IgD-negative memory B cell (primary cell): ENCODE data around the gene PTPRG. TPM values are rescaled to one million over a fixed set of nuclear protein-coding genes. Genes with fewer than 3 reads are reported as not detected.
"Not testable (repeated sequence)": the region's sequence is repeated elsewhere in the genome, so short reads cannot be mapped to it uniquely, and the experiment has no call there.

Experiments
- H3K27ac Mint-ChIP-seq, 3 donors: one replicate each; pipeline ENCODE4 v1.8.0; 2020 to 2022; ENCODE audit warnings: mild to moderate bottlenecking in 3 of 3, mixed read lengths in 3 of 3, moderate library complexity in 1 of 3
- H3K27me3 Mint-ChIP-seq: one replicate; pipeline ENCODE4 v1.8.0; 2021; ENCODE audit warnings: mixed read lengths
- H3K36me3 Mint-ChIP-seq: one replicate; pipeline ENCODE4 v1.8.0; 2020; ENCODE audit warnings: mild to moderate bottlenecking, mixed read lengths
- H3K4me1 Mint-ChIP-seq, 3 donors: one replicate each; pipeline ENCODE4 v1.8.0; 2020 to 2022; ENCODE audit warnings: mixed read lengths in 3 of 3, mild to moderate bottlenecking in 1 of 3
- H3K4me3 Mint-ChIP-seq, 4 donors: one replicate each; pipeline ENCODE4 v1.8.0; 2020 to 2022; ENCODE audit warnings: mild to moderate bottlenecking in 4 of 4, mixed read lengths in 4 of 4, moderate library complexity in 3 of 4
- H3K9me3 Mint-ChIP-seq, 3 donors: one replicate each; pipeline ENCODE4 v1.8.0; 2020 to 2021; ENCODE audit warnings: mixed read lengths in 3 of 3, mild to moderate bottlenecking in 1 of 3
- polyA plus RNA-seq: library from polyadenylated mRNA; unstranded; fragments of 300-500 nt; fragmentation: Illumina TruSeq; gene quantifications from one replicate; pipeline ENCODE4 v1.2.3, GENCODE V29; 2021

Gene PTPRG
- polyA plus RNA-seq, 1 donor from 2014 or later: 1.9 TPM

- Mint-ChIP-seq H3K27ac (no peak overlapping the region), H3K27me3 (peaks cover 2% of the 10 kb centered on the region), H3K9me3 (peaks cover 0 to 3% (median 1%) of the 10 kb centered on the region in 3 donors), H3K36me3 (no peaks in the 10 kb centered on the region), H3K4me1 (no peaks in the 10 kb centered on the region), H3K4me3 (no peak overlapping the region)
These were observed 15.7 kb upstream of the PTPRG start for GRCh38 chr3:61545716-61546115.

DNA sequence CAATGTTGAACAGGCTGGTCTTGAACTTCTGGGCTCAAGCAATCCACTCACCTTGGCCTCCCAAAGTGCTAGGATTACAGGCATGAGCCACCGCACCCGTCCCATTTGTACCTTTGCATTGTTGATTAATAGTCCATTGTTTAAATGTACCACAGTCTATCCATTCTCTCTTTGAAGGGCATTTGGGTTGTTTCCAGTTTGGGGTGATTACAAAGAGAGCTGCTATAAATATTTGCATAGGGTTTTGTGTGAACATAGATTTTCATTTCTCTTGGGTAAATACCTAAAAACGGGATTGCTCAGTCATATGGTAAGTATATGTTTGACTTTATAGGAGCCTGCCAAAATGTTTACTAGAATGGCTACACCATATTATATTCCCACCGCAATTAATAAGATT is 13.7 kb upstream of the PTPRG start:
- Mint-ChIP-seq H3K36me3 (no peaks in the 10 kb centered on the region), H3K27ac (no peak overlapping the region), H3K4me1 (no peaks in the 10 kb centered on the region), H3K9me3 (peaks cover 0 to 3% (median 1%) of the 10 kb centered on the region in 3 donors), H3K4me3 (no peak overlapping the region), H3K27me3 (no peaks in the 10 kb centered on the region)

- H3K27ac Mint-ChIP-seq, H3K4me1 Mint-ChIP-seq, H3K36me3 Mint-ChIP-seq, H3K9me3 Mint-ChIP-seq, H3K4me3 Mint-ChIP-seq, H3K27me3 Mint-ChIP-seq: not testable (repeated sequence)
These were observed 8.7 kb upstream of the PTPRG start for GRCh38 chr3:61552704-61553103.

- no peak overlapping the region for H3K27ac Mint-ChIP-seq
- peak overlapping the region in 2 of 4 donors; percentile 19 to 83 for H3K4me3 Mint-ChIP-seq
- no peaks in the 10 kb centered on the region for H3K9me3 Mint-ChIP-seq
These were observed 2.1 kb upstream of the PTPRG start for GRCh38 chr3:61559136-61559731.

GRCh38 chr3:61560517-61561373 is 626 bp upstream of the PTPRG start:
- Mint-ChIP-seq H3K27me3 (peaks cover 49% of the 10 kb centered on the region), H3K4me3 (peak overlapping the region; percentile 83 to 89 (median 86)), H3K36me3 (no peaks in the 10 kb centered on the region)

More at GRCh38 chr3:61559136-61559731, 2.1 kb upstream of the PTPRG start:
- Mint-ChIP-seq H3K4me1 (peaks cover 9 to 13% (median 11%) of the 10 kb centered on the region in 3 donors), H3K27me3 (peaks cover 47% of the 10 kb centered on the region), H3K36me3 (no peaks in the 10 kb centered on the region)

DNA sequence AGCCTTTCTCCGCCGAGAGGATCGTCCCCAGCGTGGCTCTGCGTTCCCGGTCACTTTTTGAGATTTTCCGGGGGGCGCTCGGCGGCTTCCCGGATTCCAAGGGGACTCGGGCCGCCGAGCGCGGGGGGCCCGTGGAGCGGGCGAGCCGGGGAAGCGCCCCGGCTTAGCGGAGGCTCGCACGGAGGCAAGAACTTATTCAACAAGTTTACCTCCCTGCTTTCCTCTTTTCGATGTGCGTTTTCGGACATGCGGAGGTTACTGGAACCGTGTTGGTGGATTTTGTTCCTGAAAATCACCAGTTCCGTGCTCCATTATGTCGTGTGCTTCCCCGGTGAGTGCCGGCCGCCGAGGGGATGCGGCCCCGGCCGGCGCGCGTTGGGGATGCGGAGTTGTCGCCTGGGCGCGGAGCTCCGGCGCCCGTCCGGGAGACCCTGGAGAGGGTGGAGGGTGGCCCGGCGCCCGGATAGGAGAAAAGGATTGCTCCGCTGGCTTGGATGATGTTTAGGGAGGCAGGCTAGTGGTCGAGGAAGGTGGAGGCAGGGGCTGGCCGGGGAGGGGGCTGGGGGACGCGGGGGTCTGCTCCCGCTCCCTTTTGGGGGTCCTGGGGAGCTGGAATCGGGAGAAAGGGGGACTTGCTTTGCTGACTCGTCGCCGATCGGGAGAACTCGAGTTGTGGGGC is 810 bp downstream of the PTPRG start:
- Mint-ChIP-seq H3K36me3 (no peaks in the 10 kb centered on the region), H3K4me3 (peak overlapping the region; percentile 70 to 88 (median 80)), H3K4me1 (peaks cover 9 to 15% (median 11%) of the 10 kb centered on the region in 3 donors), H3K9me3 (no peaks in the 10 kb centered on the region), H3K27ac (no peak overlapping the region), H3K27me3 (peaks cover 51% of the 10 kb centered on the region)

More at GRCh38 chr3:61560517-61561373, 626 bp upstream of the PTPRG start:
- H3K9me3 Mint-ChIP-seq: no peaks in the 10 kb centered on the region
- peaks cover 11 to 15% (median 15%) of the 10 kb centered on the region in 3 donors for H3K4me1 Mint-ChIP-seq
- H3K27ac Mint-ChIP-seq: peak overlapping the region in 2 of 3 donors; percentile 16 to 50

GRCh38 chr3:61562721-61563312 is 1.4 kb downstream of the PTPRG start:
- Mint-ChIP-seq H3K4me1 (peaks cover 9 to 15% (median 11%) of the 10 kb centered on the region in 3 donors), H3K27me3 (peaks cover 51% of the 10 kb centered on the region), H3K4me3 (peak overlapping the region; percentile 70 to 88 (median 80)), H3K27ac (no peak overlapping the region), H3K36me3 (no peaks in the 10 kb centered on the region), H3K9me3 (no peaks in the 10 kb centered on the region)

DNA sequence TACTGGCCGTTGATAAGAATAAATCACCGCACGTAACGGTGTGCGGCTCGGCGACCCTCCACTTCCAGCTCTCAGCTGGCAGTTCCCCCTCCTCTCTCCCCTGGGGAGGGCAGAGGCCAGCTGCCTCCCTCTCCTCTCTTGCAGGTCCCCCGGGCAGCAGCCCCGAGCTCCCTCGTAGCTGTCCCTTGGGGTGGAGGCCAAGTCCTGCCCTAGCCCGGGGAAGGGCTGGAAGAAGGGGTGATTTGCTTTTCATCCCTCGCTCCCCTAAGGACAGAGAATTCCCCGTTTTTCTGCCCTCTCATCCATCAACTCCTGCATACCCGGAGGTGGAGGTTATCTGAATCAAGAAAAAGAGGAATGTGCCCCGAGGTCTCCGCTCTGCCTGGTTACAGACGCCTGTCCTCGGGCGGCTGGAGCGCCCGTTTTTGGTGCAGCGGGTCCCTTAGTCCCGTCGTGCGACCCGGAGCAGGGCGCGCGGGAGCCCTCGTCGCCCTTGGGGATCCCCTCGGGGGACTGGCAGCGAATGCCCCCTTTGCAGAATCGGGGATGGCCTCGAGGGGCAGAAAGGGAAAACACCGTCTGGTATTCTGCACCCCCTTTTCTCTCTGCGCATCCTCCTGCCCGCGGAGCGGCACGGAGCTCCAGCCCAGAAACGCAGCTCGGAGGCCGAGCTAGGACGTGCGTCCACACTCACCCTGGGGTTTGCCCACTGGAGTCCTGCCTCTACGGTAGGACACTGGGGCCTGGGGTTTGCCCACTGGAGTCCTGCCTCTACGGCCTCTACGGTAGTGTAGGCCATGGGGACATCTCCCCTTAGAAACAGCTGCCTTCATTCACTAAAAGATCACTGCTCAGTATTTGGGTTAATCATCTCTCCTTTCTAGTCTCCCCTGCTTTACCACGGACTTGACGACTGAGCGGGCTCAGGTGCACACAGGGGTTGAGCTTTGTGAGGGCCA is 2.2 kb downstream of the PTPRG start:
- Mint-ChIP-seq H3K4me1 (peaks cover 9 to 15% (median 11%) of the 10 kb centered on the region in 3 donors), H3K36me3 (no peaks in the 10 kb centered on the region), H3K4me3 (peak overlapping the region; percentile 32 to 84 (median 74)), H3K9me3 (no peaks in the 10 kb centered on the region), H3K27me3 (peaks cover 48% of the 10 kb centered on the region), H3K27ac (peak overlapping the region in 1 of 3 donors; percentile 55)

DNA sequence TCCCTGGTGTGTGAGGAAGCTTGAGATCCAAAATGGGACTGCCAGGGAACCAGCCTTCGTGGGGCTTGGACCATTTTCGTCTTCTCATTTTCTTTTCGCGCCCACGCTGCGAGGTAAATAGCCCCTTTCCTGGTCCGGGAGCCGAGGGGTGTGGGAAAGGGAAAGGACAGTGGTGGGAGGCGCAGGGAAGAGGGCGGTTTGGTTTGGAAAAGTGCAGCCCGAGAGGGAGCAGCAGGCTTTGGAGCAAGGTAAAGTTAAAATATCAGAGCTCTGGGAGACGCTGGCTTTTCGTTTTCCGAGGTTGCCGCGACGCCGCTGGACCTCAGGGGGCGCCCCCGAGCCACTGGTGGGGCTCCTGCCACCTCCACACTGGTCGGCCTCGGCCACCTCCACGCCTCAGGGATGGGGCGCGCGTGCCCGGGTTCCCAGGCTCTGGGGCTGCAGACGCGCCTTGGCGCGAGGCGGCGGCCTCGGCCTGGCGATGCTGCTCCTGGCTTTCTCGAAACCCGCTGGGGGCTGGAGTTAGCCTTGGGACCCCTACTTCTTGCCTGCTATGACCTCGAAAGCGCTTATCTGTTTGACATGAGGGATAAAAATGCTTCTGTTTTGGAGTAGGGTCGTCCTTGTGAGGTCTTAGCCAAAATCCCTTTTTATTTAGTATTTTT is 3.2 kb downstream of the PTPRG start:
- Mint-ChIP-seq H3K27ac (peak overlapping the region in 1 of 3 donors; percentile 55), H3K36me3 (no peaks in the 10 kb centered on the region), H3K27me3 (peaks cover 40% of the 10 kb centered on the region), H3K4me1 (peaks cover 9 to 15% (median 11%) of the 10 kb centered on the region in 3 donors), H3K9me3 (no peaks in the 10 kb centered on the region), H3K4me3 (peak overlapping the region; percentile 46 to 84 (median 78))

GRCh38 chr3:61565569-61565968 is 4.2 kb downstream of the PTPRG start:
- Mint-ChIP-seq H3K4me1 (peaks cover 5 to 12% (median 11%) of the 10 kb centered on the region in 3 donors), H3K36me3 (no peaks in the 10 kb centered on the region), H3K27me3 (peaks cover 29% of the 10 kb centered on the region), H3K27ac (no peak overlapping the region), H3K4me3 (peak overlapping the region in 1 of 4 donors; percentile 27), H3K9me3 (no peaks in the 10 kb centered on the region)

GRCh38 chr3:61568127-61568526 is 6.8 kb downstream of the PTPRG start:
- Mint-ChIP-seq H3K27me3 (peaks cover 17% of the 10 kb centered on the region), H3K9me3 (no peaks in the 10 kb centered on the region), H3K27ac (no peak overlapping the region), H3K4me1 (peaks cover 4 to 11% (median 8%) of the 10 kb centered on the region in 3 donors), H3K4me3 (no peak overlapping the region), H3K36me3 (no peaks in the 10 kb centered on the region)

GRCh38 chr3:61569856-61570580 is 8.6 kb downstream of the PTPRG start:
- Mint-ChIP-seq H3K36me3 (no peaks in the 10 kb centered on the region), H3K4me1 (peaks cover 0 to 5% (median 1%) of the 10 kb centered on the region in 3 donors), H3K27me3 (peaks cover 5% of the 10 kb centered on the region), H3K4me3 (no peak overlapping the region), H3K9me3 (peaks cover 0 to 3% (median 0%) of the 10 kb centered on the region in 3 donors), H3K27ac (no peak overlapping the region)

DNA sequence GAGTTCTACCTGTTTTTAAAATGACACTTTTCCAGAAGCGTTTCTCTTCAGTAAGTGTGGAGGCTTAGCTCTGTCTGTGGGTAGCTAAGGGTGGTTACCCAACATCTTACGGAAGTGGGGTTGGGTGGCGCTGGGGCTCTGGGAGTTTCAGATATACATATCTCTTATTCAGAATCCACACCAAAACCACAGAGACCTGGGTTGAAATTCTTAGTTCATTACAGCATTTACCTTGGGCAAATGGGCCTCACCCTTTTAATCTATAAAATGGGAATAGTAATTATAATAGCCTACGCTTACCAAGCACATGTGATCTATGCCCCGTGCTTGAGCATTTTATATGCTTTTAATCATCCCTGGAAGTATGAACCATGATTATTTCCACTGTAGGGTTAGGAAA is 9.4 kb downstream of the PTPRG start:
- Mint-ChIP-seq H3K27me3 (peaks cover 4% of the 10 kb centered on the region), H3K27ac (peak overlapping the region in 1 of 3 donors; percentile 63), H3K9me3 (peaks cover 0 to 3% (median 0%) of the 10 kb centered on the region in 3 donors), H3K4me3 (peak overlapping the region in 1 of 4 donors; percentile 42), H3K4me1 (peaks cover 0 to 1% (median 0%) of the 10 kb centered on the region in 3 donors), H3K36me3 (no peaks in the 10 kb centered on the region)
